ENCODE measurements around the gene ADGRV1.
A peak's percentile ranks its signal among the peaks of the same experiment; 100 is the strongest.

ADGRV1 gene

DNA sequence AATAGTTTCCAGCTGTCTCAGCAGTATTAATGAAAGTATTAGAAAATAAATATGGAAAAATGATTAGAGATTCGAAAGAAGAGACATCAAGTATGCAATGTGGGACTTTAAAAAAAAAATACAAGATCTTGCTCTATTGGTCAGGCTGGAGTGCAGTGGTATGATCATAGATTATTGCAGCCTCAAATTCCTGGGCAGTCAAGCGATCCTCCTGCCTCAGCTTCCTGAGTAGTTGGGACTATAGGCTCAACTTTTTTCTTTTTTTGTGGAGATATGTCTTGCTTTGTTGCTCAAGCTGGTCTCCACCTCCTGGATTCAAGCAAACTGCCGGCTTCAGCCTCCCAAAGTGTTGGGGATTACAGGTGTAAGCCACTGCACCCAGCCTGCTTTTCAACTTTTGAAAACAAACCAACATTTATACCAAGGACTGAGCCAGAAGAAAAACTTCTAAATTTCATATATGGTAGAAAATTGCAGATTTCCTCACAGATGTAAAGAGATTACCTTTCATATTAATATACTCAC, 323.1 kb downstream of the ADGRV1 start:
- DNase-seq (ENCODE audit: low read depth) = no peak

DNA sequence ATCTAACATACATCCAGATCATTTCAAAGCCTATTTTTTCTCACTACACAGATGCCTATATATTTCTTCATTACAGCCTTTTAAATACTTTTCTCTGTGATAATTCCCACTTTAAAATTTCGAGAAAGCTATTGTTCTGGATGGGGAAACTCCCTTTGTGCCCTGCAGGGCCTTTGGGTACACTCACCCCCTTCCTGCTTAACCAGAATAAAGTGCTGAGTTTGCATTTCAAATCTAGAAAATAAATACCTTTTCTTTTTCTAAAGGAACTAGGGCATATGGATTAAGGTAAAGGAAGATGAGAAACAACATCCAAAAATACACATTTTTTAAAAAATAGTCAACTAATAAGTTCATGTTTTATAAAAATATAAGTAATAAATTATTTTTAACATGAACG, 323.9 kb downstream of the ADGRV1 start:
- no peak for DNase-seq (ENCODE audit: low read depth)
- no peak for TF ChIP-seq CTCF (conservative IDR thresholded peaks at IDR 0.05; ENCODE audit: low read depth, low read length)

More for the DNA sequence above, 323.1 kb downstream of the ADGRV1 start:
- H3K4me3 ChIP-seq (ENCODE audit: low read length) = no peak overlapping the region
- no peak for TF ChIP-seq CTCF (conservative IDR thresholded peaks at IDR 0.05; ENCODE audit: low read depth, low read length)

GRCh38 chr5:90885180-90885868, 326.7 kb downstream of the ADGRV1 start:
- H3K4me3 ChIP-seq (ENCODE audit: low read length) = no peak overlapping the region
- DNase-seq (ENCODE audit: low read depth) = no peak
- TF ChIP-seq CTCF (conservative IDR thresholded peaks at IDR 0.05; ENCODE audit: low read depth, low read length) = no peak

More for the DNA sequence above, 323.9 kb downstream of the ADGRV1 start:
- no peak overlapping the region for H3K4me3 ChIP-seq (ENCODE audit: low read length)

DNA sequence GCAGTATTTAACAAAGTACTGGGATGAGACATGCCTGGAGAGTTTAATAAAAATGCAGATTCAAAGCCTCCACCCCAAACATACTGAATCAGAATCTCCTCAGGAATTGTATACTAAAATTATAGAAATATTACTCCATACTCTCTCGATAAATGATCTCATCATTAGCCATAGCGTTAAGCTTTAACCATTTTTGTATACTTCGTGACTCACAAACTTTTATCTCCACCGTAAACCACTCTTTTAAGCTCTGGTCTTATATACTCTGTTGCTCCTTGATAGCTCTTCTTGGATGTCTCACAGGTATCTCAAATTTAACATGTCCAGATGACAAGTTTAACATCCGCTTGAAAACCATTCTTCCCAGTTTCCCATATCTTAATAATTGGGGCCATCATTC, 327.8 kb downstream of the ADGRV1 start:
- H3K4me3 ChIP-seq (ENCODE audit: low read length) = no peak overlapping the region
- DNase-seq (ENCODE audit: low read depth) = no peak
- no peak for TF ChIP-seq CTCF (conservative IDR thresholded peaks at IDR 0.05; ENCODE audit: low read depth, low read length)

- DNase-seq (ENCODE audit: low read depth) = peak; percentile 59
- no peak for TF ChIP-seq CTCF (conservative IDR thresholded peaks at IDR 0.05; ENCODE audit: low read depth, low read length)
- H3K4me3 ChIP-seq (ENCODE audit: low read length) = no peak overlapping the region
These were observed 330.1 kb downstream of the ADGRV1 start for GRCh38 chr5:90888511-90889324.

DNA sequence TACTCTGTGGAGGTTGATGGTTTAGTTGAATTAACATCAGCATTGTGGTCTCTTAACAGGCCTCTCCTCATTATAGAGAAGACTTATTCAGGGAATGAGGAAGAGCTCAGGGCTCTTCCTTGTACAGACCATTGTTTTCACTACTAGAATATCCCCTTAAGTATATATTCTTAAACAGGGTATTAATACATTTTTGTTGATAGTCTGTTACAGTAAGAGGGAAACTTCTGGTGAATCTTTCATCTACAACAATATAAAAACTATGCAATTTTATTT, 330.7 kb downstream of the ADGRV1 start:
- no peak for TF ChIP-seq CTCF (conservative IDR thresholded peaks at IDR 0.05; ENCODE audit: low read depth, low read length)
- no peak overlapping the region for H3K4me3 ChIP-seq (ENCODE audit: low read length)
- no peak for DNase-seq (ENCODE audit: low read depth)

DNA sequence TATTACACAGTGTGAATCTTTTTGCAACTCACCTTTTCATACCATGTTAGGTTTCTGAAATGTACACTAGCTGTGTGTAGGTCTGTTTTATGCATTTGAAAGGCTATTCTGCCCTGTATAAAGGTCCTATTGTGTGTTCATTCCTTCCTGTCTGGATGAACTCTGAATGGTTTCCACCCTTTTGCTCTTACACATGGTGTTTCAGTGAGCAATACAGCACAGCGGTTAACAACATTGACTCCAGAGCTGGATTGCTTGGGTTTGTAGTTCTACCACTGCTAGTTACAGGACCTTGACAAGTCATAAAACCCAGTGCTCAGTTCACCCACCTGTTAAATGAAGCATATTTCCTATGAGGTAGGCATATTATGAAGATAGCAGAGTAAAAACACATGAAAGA, 331.6 kb downstream of the ADGRV1 start:
- no peak for DNase-seq (ENCODE audit: low read depth)
- H3K4me3 ChIP-seq (ENCODE audit: low read length) = no peak overlapping the region
- no peak for TF ChIP-seq CTCF (conservative IDR thresholded peaks at IDR 0.05; ENCODE audit: low read depth, low read length)

All from retinal pigment epithelial cell (primary cell).